Measurements from ENCODE around the gene LCN15. TPM values are rescaled to one million over a fixed set of nuclear protein-coding genes. Genes with fewer than 3 reads are reported as not detected.

LCN15 gene
- total RNA-seq, 1 experiment from 2014 or later = 0.05 TPM

GRCh38 chr9:136751814-136752213, 12.5 kb downstream of the LCN15 start:
- no peaks in the 10 kb centered on the region for H3K36me3 ChIP-seq (ENCODE audit: control insufficient read depth, insufficient read depth, low read length)
- H3K9me3 ChIP-seq (ENCODE audit: control insufficient read depth, insufficient read depth, low read depth, low read length) = no peaks in the 10 kb centered on the region
- no peaks in the 10 kb centered on the region for H3K4me1 ChIP-seq (ENCODE audit: control insufficient read depth, insufficient read depth, low read length)
- no peak overlapping the region for H3K4me3 ChIP-seq (ENCODE audit: low read depth in 2 of 2, low read length in 2 of 2)
- intact Hi-C loops (cut with micrococcal nuclease; ENCODE audit: unreplicated experiment) (no loop called here), in situ Hi-C loops (cut with HindIII; ENCODE audit: low pct_unique_long_range_greater_than_20kb, low sequenced_read_pairs) (no loop called here)
- DNase-seq (ENCODE audit: low read depth, low spot score) = no peak
- POLR2A ChIA-PET = no interaction called here
- ATAC-seq = no peak
- CTCF ChIA-PET = no interaction called here
- TF ChIP-seq CTCF (IDR thresholded peaks at IDR 0.05) (no peak), SIN3A (IDR thresholded peaks at IDR 0.05; ENCODE audit: borderline replicate concordance, insufficient read depth, low read depth, low read length) (no peak), TCF7L2 (IDR thresholded peaks at IDR 0.05; ENCODE audit: low read depth, low read length) (no peak), POLR2AphosphoS5 (IDR thresholded peaks at IDR 0.05; ENCODE audit: low read depth, low read length) (no peak)
- TF ChIP-seq, protein P1, sequence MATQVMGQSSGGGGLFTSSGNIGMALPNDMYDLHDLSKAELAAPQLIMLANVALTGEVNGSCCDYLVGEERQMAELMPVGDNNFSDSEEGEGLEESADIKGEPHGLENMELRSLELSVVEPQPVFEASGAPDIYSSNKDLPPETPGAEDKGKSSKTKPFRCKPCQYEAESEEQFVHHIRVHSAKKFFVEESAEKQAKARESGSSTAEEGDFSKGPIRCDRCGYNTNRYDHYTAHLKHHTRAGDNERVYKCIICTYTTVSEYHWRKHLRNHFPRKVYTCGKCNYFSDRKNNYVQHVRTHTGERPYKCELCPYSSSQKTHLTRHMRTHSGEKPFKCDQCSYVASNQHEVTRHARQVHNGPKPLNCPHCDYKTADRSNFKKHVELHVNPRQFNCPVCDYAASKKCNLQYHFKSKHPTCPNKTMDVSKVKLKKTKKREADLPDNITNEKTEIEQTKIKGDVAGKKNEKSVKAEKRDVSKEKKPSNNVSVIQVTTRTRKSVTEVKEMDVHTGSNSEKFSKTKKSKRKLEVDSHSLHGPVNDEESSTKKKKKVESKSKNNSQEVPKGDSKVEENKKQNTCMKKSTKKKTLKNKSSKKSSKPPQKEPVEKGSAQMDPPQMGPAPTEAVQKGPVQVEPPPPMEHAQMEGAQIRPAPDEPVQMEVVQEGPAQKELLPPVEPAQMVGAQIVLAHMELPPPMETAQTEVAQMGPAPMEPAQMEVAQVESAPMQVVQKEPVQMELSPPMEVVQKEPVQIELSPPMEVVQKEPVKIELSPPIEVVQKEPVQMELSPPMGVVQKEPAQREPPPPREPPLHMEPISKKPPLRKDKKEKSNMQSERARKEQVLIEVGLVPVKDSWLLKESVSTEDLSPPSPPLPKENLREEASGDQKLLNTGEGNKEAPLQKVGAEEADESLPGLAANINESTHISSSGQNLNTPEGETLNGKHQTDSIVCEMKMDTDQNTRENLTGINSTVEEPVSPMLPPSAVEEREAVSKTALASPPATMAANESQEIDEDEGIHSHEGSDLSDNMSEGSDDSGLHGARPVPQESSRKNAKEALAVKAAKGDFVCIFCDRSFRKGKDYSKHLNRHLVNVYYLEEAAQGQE (IDR thresholded peaks at IDR 0.05; ENCODE audit: insufficient read depth in 1 of 2, low read depth in 2 of 2, low read length in 1 of 2) = no peak
- H3K27ac ChIP-seq (ENCODE audit: low read length) = no peak overlapping the region
- H3K27me3 ChIP-seq (ENCODE audit: control insufficient read depth, insufficient read depth, low read length) = no peaks in the 10 kb centered on the region
- BruUV-seq (replicated peaks) = no TSS peak

DNA sequence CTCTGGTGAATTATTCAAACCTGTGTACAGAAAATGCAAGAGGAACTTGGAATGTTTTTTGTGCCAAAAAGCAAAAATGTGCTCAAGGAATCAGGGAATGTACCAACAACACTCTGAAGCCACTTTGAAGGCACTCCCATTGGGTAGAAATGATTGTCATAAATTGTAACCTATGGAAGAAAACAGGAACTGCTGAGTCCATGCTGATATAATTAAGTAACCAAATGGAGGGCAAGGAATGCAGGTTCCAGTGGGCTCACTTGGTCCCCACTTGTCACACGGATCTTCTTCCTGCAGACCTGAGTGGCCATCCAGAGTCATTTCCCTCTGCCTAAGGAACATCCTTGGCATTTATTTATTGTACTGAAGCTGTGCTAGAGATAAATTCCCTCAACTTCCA, 13.1 kb downstream of the LCN15 start:
- Histone ChIP-seq H3K27me3 (ENCODE audit: control insufficient read depth, insufficient read depth, low read length) (no peaks in the 10 kb centered on the region), H3K4me3 (ENCODE audit: low read depth in 2 of 2, low read length in 2 of 2) (no peak overlapping the region), H3K9me3 (ENCODE audit: control insufficient read depth, insufficient read depth, low read depth, low read length) (no peaks in the 10 kb centered on the region), H3K27ac (ENCODE audit: low read length) (no peak overlapping the region), H3K4me1 (ENCODE audit: control insufficient read depth, insufficient read depth, low read length) (no peaks in the 10 kb centered on the region), H3K36me3 (ENCODE audit: control insufficient read depth, insufficient read depth, low read length) (no peaks in the 10 kb centered on the region)
- TF ChIP-seq SIN3A (IDR thresholded peaks at IDR 0.05; ENCODE audit: borderline replicate concordance, insufficient read depth, low read depth, low read length) (no peak), CTCF (IDR thresholded peaks at IDR 0.05) (no peak), POLR2AphosphoS5 (IDR thresholded peaks at IDR 0.05; ENCODE audit: low read depth, low read length) (no peak), TCF7L2 (IDR thresholded peaks at IDR 0.05; ENCODE audit: low read depth, low read length) (no peak)
- TF ChIP-seq, protein P1 (IDR thresholded peaks at IDR 0.05; ENCODE audit: insufficient read depth in 1 of 2, low read depth in 2 of 2, low read length in 1 of 2) = no peak
- no TSS peak for BruUV-seq (replicated peaks)
- ATAC-seq (no peak), DNase-seq (ENCODE audit: low read depth, low spot score) (no peak)
- ChIA-PET CTCF (no interaction called here), POLR2A (no interaction called here)
- intact Hi-C loops (cut with micrococcal nuclease; ENCODE audit: unreplicated experiment) (no loop called here), in situ Hi-C loops (cut with HindIII; ENCODE audit: low pct_unique_long_range_greater_than_20kb, low sequenced_read_pairs) (no loop called here)

All from Panc1 (cell line).